GM12878 (cell line): ENCODE measurements around the gene ZNF777. TPM values are rescaled to one million over a fixed set of nuclear protein-coding genes. Genes with fewer than 3 reads are reported as not detected.

Experiments used
- ASH2L ChIP-seq: fragments of 300-600, 200-600 bp; sonication (generic); IDR thresholded peaks from 2 replicates; pipeline ENCODE4 v1.6.1; 2017; ENCODE audit warnings: low read depth, mild to moderate bottlenecking, borderline replicate concordance
- BHLHE40 ChIP-seq, 2 experiments: fragments of 450-650 bp in 1 of 2; IDR thresholded peaks; 2 replicates each; pipeline ENCODE4 v1.6.1; 2011 to 2017; ENCODE audit warnings: low read depth in 2 of 2, borderline replicate concordance in 1 of 2, improper control_type of control experiment in 1 of 2, low read length in 1 of 2, mild to moderate bottlenecking in 1 of 2
- CBX5 ChIP-seq: sonication (generic); IDR thresholded peaks from 2 replicates; pipeline ENCODE4 v1.6.1; 2016; ENCODE audit warnings: low read depth, moderate library complexity, mild to moderate bottlenecking, inconsistent platforms
- CHD4 ChIP-seq: fragments of 200-600 bp; sonication (generic); IDR thresholded peaks from 2 replicates; pipeline ENCODE4 v1.6.1; 2016; ENCODE audit warnings: mild to moderate bottlenecking
- DPF2 ChIP-seq: fragments of 450-650 bp; IDR thresholded peaks from 2 replicates; pipeline ENCODE4 v1.6.1; 2017; ENCODE audit warnings: mild to moderate bottlenecking
- MTA3 ChIP-seq: IDR thresholded peaks from 2 replicates; pipeline ENCODE4 v1.6.1; 2012; ENCODE audit warnings: low read length, inconsistent platforms, borderline replicate concordance
- NFYA ChIP-seq: IDR thresholded peaks from 2 replicates; pipeline ENCODE4 v1.6.1; 2011; ENCODE audit warnings: low read depth, mild to moderate bottlenecking, low read length, improper control_type of control experiment, borderline replicate concordance
- SIX5 ChIP-seq: IDR thresholded peaks from 2 replicates; pipeline ENCODE4 v1.6.1; 2011; ENCODE audit warnings: mild to moderate bottlenecking, low read depth, low read length, moderate library complexity; ENCODE audit not compliant: severe bottlenecking
- SREBF1 ChIP-seq: IDR thresholded peaks from 2 replicates; pipeline ENCODE4 v1.6.1; 2012; ENCODE audit warnings: mild to moderate bottlenecking, low read length
- polyA plus RNA-seq, 11 experiments: library from polyadenylated mRNA; depleted of rRNA in 4 of 11; unstranded in 6 of 11; stranded (reverse) in 5 of 11; fragments of >200 nt; fragmentation: Nextera tagmentation in 4 of 11; fragmentation: Illumina TruSeq in 1 of 11; extraction: Ambion mirVana in 4 of 11; extraction: Trizol in 1 of 11; gene quantifications; 1 replicate in 1 of 11; 2 replicates in 10 of 11; pipeline versions ENCODE4 v1.2.1 to v1.2.3, GENCODE V29; 2011 to 2016; ENCODE audit warnings: inconsistent platforms in 2 of 11, missing spikeins in 2 of 11, low read depth in 1 of 11
- total RNA-seq, 4 experiments: library from RNA; depleted of rRNA in 3 of 4; stranded (reverse); fragments of >200 nt in 3 of 4; fragmentation: Illumina TruSeq in 1 of 4; extraction: Trizol in 1 of 4; gene quantifications; 2 replicates each; pipeline versions ENCODE4 v1.2.1 to v1.2.3, GENCODE V29; 2013 to 2021
- TF ChIP-seq, protein P1 (sequence below): IDR thresholded peaks from 2 replicates; pipeline ENCODE4 v1.6.1; 2012; ENCODE audit warnings: mild to moderate bottlenecking, low read depth, low read length
- TF ChIP-seq, protein P2 (sequence below): IDR thresholded peaks from 2 replicates; pipeline ENCODE4 v1.6.1; 2012; ENCODE audit warnings: improper control_type of control experiment, low read depth, low read length; ENCODE audit not compliant: insufficient replicate concordance
- TF ChIP-seq, protein P3 (sequence below): fragments of 450-650 bp; IDR thresholded peaks from 2 replicates; pipeline ENCODE4 v1.6.1; 2018; ENCODE audit warnings: borderline replicate concordance, mild to moderate bottlenecking; ENCODE audit not compliant: partially characterized antibody
- TF ChIP-seq, protein P4 (sequence below): fragments of 450-650 bp; IDR thresholded peaks from 2 replicates; pipeline ENCODE4 v1.6.1; 2016; ENCODE audit warnings: mild to moderate bottlenecking
- TF ChIP-seq, protein P5 (sequence below): fragments of 450-650 bp; IDR thresholded peaks from 2 replicates; pipeline ENCODE4 v1.6.1; 2016; ENCODE audit warnings: mild to moderate bottlenecking

The ZNF777 gene
- total and polyA plus RNA-seq, 10 of the 15 experiments (the other 5 are each of a cell fraction or from before 2014, with no cell fraction given) = 0.03 to 16.0 (median 3.7) TPM

DNA sequence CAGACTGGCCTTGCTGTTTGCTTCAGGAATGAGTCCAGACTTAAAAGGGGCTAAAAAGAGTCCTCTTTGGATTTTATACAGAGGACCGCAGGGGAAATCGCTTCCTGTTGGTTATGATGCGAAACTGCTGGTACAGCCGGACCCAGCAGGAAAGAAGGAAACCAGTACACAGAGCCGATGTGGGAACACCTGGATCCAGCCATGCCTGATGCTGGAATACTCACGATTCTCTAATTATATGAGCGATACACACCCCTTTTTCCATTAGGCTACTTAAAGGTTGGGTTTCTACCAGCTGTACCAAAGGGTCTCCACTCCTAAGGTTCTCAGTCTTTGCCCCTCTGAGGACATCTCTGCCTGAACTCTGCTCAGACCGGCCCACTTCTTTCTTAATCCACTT is 27.7 kb downstream of the ZNF777 start (continued):
- TF ChIP-seq, protein P1, sequence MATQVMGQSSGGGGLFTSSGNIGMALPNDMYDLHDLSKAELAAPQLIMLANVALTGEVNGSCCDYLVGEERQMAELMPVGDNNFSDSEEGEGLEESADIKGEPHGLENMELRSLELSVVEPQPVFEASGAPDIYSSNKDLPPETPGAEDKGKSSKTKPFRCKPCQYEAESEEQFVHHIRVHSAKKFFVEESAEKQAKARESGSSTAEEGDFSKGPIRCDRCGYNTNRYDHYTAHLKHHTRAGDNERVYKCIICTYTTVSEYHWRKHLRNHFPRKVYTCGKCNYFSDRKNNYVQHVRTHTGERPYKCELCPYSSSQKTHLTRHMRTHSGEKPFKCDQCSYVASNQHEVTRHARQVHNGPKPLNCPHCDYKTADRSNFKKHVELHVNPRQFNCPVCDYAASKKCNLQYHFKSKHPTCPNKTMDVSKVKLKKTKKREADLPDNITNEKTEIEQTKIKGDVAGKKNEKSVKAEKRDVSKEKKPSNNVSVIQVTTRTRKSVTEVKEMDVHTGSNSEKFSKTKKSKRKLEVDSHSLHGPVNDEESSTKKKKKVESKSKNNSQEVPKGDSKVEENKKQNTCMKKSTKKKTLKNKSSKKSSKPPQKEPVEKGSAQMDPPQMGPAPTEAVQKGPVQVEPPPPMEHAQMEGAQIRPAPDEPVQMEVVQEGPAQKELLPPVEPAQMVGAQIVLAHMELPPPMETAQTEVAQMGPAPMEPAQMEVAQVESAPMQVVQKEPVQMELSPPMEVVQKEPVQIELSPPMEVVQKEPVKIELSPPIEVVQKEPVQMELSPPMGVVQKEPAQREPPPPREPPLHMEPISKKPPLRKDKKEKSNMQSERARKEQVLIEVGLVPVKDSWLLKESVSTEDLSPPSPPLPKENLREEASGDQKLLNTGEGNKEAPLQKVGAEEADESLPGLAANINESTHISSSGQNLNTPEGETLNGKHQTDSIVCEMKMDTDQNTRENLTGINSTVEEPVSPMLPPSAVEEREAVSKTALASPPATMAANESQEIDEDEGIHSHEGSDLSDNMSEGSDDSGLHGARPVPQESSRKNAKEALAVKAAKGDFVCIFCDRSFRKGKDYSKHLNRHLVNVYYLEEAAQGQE = no peak
- TF ChIP-seq, protein P2, sequence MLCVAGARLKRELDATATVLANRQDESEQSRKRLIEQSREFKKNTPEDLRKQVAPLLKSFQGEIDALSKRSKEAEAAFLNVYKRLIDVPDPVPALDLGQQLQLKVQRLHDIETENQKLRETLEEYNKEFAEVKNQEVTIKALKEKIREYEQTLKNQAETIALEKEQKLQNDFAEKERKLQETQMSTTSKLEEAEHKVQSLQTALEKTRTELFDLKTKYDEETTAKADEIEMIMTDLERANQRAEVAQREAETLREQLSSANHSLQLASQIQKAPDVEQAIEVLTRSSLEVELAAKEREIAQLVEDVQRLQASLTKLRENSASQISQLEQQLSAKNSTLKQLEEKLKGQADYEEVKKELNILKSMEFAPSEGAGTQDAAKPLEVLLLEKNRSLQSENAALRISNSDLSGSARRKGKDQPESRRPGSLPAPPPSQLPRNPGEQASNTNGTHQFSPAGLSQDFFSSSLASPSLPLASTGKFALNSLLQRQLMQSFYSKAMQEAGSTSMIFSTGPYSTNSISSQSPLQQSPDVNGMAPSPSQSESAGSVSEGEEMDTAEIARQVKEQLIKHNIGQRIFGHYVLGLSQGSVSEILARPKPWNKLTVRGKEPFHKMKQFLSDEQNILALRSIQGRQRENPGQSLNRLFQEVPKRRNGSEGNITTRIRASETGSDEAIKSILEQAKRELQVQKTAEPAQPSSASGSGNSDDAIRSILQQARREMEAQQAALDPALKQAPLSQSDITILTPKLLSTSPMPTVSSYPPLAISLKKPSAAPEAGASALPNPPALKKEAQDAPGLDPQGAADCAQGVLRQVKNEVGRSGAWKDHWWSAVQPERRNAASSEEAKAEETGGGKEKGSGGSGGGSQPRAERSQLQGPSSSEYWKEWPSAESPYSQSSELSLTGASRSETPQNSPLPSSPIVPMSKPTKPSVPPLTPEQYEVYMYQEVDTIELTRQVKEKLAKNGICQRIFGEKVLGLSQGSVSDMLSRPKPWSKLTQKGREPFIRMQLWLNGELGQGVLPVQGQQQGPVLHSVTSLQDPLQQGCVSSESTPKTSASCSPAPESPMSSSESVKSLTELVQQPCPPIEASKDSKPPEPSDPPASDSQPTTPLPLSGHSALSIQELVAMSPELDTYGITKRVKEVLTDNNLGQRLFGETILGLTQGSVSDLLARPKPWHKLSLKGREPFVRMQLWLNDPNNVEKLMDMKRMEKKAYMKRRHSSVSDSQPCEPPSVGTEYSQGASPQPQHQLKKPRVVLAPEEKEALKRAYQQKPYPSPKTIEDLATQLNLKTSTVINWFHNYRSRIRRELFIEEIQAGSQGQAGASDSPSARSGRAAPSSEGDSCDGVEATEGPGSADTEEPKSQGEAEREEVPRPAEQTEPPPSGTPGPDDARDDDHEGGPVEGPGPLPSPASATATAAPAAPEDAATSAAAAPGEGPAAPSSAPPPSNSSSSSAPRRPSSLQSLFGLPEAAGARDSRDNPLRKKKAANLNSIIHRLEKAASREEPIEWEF = no peak
- TF ChIP-seq, protein P3, sequence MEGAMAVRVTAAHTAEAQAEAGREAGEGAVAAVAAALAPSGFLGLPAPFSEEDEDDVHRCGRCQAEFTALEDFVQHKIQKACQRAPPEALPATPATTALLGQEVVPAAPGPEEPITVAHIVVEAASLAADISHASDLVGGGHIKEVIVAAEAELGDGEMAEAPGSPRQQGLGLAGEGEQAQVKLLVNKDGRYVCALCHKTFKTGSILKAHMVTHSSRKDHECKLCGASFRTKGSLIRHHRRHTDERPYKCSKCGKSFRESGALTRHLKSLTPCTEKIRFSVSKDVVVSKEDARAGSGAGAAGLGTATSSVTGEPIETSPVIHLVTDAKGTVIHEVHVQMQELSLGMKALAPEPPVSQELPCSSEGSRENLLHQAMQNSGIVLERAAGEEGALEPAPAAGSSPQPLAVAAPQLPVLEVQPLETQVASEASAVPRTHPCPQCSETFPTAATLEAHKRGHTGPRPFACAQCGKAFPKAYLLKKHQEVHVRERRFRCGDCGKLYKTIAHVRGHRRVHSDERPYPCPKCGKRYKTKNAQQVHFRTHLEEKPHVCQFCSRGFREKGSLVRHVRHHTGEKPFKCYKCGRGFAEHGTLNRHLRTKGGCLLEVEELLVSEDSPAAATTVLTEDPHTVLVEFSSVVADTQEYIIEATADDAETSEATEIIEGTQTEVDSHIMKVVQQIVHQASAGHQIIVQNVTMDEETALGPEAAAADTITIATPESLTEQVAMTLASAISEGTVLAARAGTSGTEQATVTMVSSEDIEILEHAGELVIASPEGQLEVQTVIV = no peak
- TF ChIP-seq, protein P4, sequence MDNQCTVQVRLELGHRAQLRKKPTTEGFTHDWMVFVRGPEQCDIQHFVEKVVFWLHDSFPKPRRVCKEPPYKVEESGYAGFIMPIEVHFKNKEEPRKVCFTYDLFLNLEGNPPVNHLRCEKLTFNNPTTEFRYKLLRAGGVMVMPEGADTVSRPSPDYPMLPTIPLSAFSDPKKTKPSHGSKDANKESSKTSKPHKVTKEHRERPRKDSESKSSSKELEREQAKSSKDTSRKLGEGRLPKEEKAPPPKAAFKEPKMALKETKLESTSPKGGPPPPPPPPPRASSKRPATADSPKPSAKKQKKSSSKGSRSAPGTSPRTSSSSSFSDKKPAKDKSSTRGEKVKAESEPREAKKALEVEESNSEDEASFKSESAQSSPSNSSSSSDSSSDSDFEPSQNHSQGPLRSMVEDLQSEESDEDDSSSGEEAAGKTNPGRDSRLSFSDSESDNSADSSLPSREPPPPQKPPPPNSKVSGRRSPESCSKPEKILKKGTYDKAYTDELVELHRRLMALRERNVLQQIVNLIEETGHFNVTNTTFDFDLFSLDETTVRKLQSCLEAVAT = no peak
- TF ChIP-seq NFYA (no peak), DPF2 (no peak), CBX5 (no peak), BHLHE40 (IDR thresholded peaks at IDR 0.05; ENCODE audit: borderline replicate concordance in 1 of 2, low read depth in 2 of 2, low read length in 1 of 2) (no peak), SIX5 (no peak), SREBF1 (no peak), MTA3 (no peak), ASH2L (no peak), CHD4 (no peak)
- TF ChIP-seq, protein P5, sequence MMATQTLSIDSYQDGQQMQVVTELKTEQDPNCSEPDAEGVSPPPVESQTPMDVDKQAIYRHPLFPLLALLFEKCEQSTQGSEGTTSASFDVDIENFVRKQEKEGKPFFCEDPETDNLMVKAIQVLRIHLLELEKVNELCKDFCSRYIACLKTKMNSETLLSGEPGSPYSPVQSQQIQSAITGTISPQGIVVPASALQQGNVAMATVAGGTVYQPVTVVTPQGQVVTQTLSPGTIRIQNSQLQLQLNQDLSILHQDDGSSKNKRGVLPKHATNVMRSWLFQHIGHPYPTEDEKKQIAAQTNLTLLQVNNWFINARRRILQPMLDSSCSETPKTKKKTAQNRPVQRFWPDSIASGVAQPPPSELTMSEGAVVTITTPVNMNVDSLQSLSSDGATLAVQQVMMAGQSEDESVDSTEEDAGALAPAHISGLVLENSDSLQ = no peak
